IPS-NIHi11 (cell line): ENCODE measurements around the gene CAPSL.
"Not testable (repeated sequence)": the region's sequence is repeated elsewhere in the genome, so short reads cannot be mapped to it uniquely, and the experiment has no call there.

Experiments
- DNase-seq: peaks from one replicate; pipeline ENCODE4 v3.0.0; 2012; ENCODE audit warnings: mixed read lengths, low spot score

CAPSL gene

DNA sequence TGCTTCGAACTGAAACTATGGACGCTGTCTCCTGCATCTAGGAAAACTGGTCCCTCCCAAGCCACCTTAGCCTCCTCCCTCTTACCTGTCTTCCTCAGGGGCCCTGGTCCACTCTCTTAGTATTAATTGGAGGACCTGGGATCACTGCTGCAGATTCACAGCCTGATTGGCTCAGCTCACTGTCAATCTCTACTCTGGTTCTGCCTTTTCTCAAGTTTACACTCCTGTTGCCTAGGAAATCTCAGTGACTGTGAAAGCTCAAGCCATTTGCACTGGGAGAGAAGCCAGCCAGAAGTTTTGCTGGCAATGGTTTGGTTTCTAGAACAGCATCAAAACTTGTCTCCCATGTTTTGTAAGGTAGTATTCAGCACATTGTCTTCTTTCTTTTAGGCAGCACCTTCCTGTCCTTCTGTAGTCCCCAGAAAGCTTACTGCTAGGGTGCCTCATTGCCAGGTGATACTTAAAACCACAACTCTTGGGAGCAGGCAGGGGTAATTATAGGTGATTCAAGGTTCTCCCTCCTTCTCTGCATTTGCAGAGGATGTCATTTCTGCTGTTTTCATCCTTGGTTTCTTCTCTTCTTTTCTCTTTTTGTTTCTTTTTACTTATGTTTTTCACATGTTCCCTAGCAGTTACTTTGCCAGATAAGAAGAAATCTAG is at the start of gene CAPSL:
CAPSL (minus strand) TSS at position 55 of the 660 bp plus-strand sequence. CDS start 17,502 bp downstream, outside the sequence.
- peak; percentile 89 for DNase-seq

DNA sequence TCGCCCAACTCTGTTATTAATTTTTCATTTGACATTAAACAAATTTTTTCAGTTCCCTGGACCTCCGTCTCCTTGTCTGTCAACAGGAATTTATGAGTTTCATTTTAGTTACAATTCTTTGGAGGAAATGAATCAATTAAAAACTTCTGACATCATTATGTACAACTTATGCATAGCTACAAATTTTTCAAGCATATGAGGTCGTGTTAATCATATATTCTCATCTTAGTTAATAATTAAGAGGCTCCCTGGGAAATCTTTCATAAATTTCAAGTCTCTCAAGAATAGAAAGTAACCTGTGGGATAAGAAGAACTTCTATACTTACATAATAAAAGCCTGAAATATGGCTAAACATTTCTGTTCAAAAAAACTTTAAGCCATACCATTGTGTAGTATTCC is 49.4 kb upstream of the CAPSL start:
- DNase-seq, result no peak

DNA sequence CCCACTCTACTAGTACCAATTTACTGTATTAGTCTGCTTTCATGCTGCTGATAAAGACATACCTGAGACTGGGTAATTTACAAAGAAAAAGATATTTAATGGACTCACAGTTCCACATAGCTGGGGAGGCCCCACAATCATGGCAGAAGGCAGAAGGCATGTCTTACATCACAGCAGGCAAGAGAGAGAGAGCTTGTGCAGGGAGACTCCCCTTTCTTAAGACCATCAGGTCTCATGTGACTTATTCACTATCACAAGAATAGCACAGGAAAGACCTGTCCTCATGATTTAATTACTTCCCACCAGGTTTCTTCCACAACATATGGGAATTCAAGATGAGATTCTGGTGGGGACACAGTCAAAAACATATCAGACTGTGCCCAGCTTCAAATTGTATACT is 41.3 kb upstream of the CAPSL start:
- no peak for DNase-seq

DNA sequence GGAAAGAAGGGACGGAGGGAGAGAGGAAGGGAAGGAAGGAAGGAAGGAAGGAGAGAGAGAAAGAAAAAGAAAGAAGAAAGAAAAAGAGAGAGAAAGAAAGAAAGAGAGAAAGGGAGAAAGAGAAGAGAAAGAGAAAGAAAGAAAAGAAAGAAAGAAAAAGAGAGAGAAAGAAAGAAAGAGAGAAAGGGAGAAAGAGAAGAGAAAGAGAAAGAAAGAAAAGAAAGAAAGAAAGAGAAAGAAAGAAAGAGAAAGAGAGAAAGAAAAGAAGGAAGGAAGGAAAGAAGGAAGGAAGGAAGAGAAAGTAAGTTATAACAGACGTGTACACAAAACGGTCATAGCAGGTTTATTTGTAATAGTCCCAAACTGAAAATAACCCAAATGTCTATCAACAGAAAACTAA is 38.4 kb upstream of the CAPSL start:
- not testable (repeated sequence) for DNase-seq

DNA sequence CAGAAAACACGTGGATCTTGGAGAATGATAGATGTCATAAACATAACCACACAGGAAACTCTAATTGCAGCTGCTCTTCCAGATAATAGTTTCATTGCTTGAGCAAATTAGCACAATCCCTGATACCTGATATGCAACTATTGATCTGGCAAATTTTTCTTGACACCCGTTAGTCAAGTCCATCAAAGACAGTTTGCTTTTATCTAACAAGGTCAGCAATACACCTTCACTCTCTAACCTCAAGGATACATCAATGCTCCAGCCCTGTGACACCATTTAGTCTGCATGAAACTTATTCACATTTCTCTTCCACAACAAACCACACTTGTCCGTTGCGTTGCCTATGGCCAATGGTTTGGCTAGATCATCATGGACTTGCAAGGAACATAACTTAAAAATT is 36.1 kb upstream of the CAPSL start:
- no peak for DNase-seq

DNA sequence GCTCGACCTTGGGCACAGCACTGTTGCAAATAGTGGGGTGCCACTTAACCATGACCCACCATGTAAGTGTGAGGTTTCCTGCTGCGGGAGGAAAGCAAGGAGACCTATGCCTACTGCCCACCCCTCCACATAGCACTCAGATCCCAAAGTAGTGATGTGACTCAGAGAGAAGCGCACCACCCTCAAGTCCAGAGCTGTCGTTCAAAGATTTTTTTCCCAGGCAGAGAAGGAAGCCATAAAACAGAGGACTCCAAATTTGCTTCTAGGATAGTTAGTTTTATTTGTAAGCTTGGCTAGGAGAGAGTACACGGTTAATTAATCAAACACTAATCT is 33.4 kb upstream of the CAPSL start:
- DNase-seq, result no peak

DNA sequence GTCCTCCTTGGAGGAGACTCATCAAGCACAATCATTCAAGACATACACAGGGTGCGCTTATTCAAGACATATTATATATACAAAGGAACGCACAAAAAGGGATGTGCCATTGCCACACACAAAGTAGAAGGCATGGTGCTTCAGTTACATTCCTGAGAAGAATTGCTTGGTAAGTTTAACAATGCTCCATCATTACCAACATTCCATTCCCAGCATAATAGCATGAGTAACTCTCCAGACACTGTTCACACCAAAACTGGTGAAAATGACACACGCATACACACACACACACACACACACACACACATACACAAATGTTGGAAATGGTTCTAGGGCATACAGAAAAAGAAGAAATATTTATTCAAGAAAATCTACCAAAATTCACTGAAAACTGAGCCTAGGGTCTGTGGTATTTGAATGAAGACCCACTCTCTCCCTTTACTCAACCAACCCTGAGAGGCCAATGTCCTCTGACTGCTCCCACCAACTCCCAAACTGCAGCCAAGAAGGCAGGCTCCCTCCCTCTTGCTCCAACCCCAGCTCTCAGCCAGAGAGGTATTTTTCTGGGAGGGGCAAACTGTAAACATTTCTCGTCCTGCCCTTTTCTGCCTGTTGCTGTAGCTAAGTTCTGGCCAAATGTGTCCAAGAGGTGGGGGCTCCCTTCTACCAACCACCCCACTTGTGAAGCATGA is 32.9 kb upstream of the CAPSL start:
- DNase-seq, result no peak

DNA sequence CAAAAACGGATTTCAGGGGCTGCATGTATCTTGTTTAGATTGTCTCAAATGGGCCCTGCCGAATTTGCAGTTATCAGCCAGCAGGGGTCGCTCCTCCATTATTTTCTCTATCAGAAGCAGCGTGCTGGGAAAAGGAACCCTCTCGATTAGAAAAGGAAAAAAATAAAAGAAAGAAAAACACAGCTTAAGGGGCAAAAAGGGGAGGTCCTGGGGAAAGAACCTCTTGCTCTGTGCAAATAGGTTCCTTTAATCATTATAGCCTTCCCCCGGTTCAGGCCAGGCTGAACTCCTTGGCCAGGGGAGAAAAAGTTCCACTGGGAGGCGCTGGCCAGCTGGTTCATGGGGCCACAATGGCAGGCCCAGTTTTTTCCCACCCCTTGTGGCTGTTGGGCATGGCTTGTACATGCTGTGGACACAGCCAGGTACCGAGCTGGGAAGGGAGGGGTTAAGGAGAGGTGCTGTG is 25.0 kb upstream of the CAPSL start:
- DNase-seq, result peak; percentile 32

DNA sequence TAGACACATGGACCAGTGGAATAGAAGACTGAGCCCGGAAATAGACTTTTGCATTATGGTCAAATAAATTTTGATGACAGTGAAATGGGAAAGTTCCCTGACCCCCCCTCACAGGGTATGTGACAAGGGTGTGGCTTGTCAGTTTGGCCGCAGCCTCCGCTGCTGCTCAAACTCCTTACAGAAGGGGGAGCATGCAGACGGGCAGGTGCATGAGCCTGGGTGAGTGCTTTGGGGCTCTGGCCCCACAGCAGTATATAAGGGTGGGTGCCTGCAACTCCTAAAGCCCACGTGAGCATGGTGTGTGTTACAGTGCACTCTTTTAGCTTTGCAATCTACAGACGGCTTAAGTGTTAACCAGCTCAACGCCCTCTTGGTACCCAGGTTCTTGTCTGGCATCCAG is 21.9 kb upstream of the CAPSL start:
- DNase-seq, result no peak

DNA sequence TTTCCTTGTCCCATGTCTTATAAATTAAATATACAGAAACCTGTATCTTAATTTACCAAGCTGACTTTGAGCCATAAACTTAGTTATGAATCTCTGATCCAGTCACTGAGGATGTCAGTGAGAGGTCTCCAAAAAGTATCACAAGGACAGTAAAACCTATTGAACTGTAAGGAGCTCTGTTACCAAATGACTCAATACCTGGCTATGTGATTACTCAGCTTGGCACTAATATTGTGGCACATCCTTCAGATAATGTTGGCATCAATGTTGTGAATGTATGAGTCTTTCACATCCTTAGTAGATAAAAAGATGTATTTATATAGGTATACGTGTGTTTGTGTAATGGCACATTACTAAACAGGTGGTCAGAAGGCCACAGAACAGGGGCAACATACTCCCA is 18.0 kb upstream of the CAPSL start:
- DNase-seq, result no peak

DNA sequence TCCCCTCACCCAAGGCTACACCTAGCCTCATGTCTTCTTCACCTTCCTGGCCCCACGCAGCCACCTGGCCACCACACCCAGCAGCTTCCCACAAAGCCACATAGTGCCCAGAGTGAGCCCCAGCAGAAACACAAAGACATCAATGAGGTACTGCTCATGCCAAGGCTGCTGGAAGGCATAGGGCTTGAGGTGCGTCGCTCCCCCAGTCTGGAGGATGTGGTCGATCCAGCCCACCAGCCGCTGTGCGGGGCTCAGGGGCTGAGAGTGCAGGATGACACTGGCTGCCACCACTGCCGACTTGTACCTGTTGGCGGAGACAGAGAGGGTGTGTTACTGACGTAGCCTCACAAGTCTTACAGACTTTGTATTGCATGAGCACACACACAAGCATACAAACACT is 15.8 kb upstream of the CAPSL start:
- DNase-seq, result peak; percentile 18

DNA sequence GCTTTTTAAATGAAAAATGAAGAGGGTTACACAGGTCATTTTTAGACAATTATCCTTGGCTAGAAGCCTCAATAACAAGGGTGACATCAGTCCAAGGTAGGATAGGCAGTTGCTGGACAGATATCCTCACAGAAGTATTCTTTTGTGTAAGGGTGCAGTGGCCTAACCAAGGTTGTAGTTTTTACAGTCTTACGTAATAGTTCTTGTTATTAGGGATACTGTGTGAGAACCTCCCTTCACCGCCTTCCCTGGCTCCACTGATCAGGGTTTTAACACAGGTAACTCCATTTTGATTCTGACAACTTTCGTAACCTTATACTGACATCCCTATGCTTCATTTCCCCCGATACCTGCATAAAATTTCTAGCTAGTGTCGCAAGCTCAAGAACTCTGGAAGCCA is 8.7 kb upstream of the CAPSL start:
- DNase-seq, result no peak

DNA sequence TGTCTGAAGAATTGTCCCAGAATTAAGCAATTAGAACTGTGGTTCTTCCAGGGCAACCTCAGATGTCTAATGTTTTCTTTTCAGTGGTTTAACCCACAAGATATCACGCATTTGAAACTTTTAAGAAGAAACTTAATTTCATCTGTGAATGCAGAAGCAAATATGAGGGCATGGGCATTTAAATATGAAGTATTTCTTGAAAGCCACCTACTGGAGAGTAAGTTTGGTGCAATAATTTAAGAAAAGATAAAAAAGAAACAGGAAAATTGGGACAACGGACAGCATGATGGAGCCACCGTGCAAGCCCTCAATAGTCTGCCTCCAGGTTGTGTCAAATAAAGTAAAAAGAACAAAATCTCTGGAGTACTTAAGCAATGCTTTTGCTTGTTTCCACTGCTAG is 1.2 kb upstream of the CAPSL start:
- no peak for DNase-seq

DNA sequence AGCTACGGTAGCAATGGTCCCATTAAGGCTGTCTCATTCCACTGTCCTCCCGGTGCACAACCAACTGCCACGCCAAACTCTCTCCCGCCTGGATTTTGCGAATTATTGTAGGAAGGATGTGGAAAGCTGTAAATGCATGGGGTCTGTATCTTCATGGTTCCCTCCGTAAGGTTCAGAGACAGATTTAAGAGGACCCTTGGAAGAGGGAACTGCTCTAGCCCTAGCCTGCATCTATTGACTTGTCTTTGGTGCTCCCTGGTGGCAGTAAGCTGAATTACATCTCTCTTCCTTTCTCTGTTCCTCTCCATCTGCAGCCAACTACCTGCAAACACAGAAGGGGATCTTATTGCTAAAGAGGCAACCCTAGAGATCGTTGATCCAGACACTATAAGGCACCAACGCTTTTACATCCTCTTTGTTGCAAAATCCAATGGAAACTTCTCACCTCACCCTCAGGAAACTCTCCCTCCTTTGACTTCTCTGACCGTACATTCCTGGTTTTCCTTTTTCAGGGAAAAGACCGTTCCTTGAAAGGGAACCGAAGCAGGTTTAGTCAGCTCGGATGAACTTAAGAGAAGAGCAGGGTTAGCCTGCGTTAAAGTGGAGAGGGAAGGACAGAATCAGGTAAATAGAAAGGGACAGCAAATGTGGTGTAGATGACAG is 11.9 kb downstream of the CAPSL start:
- peak; percentile 78 for DNase-seq

DNA sequence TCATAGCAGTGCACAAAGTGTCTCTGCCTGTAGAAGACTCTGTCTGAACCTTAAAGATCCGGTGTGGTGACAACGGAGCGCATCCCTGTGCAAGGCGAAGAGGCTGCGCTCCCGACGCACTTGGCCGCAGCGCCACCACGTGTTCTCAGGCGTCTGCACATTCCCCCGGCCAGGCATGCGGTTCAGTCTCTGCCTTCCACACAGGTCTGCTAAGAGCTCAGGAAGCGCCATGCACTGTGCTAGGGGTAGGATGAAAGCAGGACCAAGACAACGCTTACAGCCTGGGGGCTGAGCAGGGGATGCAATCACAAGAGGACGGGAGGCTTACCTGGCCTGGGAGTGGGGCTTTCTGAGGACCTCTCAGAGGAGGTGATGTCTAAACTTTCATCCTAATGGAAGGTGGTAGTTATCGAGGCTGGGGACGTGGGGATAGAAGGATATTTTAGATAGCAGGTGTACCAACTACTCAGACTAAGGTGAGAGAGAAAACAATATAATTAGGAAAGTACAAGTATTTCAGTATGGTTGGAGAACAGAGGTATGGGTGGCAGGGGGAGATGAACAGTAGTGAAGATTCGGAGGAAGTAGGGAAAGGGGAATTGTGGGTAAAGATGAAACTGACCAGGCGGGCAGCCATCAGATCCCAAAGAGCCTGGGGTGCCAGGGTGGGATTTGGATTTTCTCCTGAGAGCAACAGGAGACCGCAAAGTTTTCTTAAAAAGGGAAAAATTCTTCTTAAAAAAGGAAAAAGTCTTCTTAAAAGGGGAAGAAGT is 13.3 kb downstream of the CAPSL start:
- peak; percentile 70 for DNase-seq

DNA sequence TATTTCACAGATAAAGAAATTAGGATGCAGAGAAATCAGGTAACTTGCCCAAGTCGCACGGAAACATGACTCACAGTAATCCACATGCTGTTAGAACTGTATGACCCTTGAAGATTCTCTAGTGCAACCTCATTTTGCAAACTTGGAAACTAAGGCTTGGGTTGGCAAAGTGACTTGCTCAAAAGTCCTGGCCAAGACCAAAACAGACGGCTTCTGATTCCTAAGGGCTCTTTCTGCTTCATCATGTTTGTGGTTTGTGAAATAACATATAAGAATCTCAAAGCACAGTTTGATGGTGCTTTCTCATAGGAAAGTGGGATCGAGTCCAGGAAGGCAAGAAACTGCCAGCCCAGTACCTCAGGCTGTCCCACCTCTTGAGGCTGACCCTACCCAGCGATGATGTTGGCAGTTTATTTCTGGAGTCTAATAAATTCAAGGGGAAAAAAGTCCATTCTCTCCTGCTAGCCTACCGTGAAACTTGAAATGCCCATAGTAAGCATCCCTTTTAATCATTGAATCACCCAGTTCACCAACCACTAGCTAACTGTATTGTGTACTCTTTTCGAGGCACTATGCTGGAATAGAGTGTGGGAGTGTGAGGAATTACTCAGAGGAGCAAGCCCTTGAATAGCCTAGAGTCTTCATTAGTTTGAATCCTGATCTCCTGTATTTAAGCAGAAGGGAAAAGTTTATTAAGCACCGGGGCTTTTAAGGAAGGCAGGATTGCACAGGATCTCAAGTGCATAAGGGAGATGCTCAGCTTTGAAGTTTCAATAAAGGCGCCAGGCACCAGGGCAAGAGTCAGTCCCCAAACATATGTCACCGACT is 14.1 kb downstream of the CAPSL start:
- DNase-seq, result no peak

DNA sequence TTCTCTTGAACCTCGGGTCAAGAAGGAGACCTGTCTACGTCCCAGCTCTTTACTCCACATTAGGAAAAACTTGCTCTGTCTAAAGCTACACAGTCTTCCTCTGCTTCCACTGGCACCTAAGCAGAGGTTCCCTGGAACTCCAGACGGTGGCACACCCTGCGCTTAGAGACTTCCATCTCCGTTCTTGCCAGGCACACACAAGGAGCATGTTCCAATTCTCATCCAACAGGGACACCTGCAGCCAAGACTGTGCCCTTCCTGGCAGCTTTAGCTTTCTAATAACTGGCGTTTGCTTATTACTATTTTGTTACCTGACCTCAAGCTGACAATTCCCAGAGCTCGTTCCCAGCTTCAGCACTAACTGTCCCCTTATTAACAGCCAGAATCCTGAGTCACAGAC is 16.0 kb downstream of the CAPSL start:
- no peak for DNase-seq

DNA sequence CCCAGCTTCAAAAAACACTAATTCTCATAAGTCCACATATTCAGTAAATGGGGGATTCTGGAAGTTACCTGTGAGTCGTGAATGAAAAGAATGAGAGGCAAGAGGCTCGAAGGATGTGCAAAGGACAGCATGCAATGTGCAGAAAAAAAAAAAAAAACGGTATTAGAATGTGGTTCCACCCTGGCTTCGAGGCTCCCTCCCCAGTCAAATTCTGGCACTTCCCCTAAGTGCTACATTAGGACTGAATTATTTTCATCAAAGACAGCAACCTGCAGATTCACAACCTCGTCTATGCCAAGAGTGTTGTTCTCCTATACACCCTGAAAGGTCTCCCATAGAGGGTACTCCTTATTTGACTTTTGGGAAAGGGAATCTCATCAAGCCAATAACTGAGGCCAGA is 16.5 kb downstream of the CAPSL start:
- DNase-seq, result no peak

DNA sequence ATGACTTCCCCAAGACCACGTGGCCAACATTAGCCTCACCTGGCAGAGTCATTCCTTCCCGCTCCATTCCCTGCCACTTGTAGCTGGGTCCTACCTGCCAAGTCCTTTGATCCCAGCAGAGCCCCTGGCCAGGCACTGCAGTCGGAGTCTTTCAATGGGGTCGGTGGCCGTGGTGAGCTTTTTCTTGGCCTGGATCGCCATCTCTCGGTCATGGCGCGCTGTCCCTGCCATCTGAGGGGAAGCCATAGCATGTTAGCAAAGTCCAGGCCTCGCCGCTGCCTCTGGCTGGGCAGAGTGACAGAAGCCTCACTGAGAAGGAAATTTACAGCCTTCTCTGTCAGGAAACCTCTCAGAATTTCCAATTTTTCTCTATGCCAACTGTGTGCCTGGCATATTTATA is 17.5 kb downstream of the CAPSL start:
- no peak for DNase-seq

DNA sequence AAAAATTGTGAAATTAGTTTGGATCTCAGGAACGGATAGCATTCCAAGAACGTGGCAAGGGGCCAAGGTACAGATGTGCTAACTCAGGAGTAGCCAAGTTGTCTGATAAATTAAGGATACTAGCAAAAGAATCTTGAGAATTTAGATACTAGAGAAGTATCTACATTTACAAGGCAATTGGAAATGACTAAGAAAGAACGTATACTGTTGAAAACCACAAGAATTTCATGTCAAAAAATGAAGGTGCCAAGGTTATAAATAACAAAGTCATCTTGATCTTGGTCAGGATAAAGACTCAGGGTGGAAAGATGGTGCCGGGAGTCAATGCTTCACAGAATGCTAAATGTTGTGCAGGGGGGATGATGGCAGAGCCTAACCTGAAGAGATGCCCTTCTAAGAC is 19.2 kb downstream of the CAPSL start:
- DNase-seq, result no peak

DNA sequence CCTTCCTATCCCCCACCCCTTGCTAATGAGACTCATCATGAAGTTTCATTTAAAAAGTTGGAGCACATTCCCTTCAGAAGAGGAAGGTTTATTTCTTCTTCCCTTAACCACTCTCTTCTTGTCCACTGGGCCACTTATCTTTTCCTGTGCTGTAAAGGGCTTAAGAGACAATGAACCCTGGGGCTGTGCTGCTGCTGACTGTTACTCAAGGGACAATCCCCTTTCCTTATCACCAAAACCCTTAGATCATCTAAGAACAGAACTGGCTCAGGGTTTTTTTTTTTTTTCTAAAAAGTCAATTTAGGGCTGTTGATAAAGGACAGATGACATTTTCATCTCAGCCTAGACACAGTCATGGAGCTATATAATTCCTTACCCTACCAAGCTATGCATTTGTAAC is 29.6 kb downstream of the CAPSL start:
- no peak for DNase-seq

DNA sequence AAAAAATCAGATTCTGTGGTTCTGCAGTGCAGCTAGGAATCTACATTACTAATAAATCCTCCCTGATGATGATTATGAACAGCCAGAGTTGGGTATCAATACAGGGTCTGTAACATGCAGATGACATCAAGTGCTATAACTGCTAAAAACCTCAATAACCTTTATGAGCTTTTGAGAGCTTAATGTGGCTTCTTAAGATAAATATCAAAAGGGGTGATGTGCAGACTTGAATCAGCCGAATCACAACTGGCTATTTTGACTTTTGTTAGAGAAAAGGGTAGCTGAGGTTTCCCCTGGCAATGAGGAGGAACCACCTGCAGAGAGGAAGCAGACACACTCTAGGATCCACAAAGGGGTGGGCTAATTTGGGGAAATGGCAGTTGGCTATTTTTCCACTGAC is 30.2 kb downstream of the CAPSL start:
- peak; percentile 26 for DNase-seq
